ENCODE measurements around the gene AGPAT1. TPM values are rescaled to one million over a fixed set of nuclear protein-coding genes. Genes with fewer than 3 reads are reported as not detected.
A peak's percentile ranks its signal among the peaks of the same experiment; 100 is the strongest.

The AGPAT1 gene
- total and polyA plus RNA-seq, 2 of the 13 experiments (the other 11 are each of a cell fraction or from before 2014, with no cell fraction given): 51.3 to 139 TPM

DNA sequence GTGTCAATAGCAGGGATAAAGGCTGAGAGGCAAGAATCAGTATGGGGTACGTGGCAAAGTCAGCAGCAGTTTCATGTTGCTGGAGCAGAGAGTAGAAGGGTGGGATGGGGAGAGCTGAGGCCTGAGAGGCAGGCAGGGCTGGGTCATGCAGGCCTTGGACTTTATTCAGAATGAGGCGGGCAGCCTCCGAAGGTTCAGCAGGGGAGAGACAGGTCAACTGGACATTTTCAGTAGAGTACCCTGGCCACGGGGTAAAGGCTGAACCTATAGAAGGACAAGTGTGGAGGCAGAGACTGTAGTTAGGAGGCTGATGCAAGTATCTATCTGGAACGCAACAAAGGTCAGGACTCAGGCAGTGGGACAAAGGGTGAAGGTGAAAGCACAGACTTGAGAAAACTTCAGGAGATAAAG is 34.3 kb upstream of the AGPAT1 start (continued):
- TF ChIP-seq THRA (CRISPR knock-in tag; IDR thresholded peaks at IDR 0.05; ENCODE audit: borderline replicate concordance): 0 out of 2 replicates have a peak, but pooled peaks have one; percentile 16
- TF ChIP-seq DR1 (CRISPR knock-in tag; IDR thresholded peaks at IDR 0.05): no peak
- no peak for TF ChIP-seq ZNF263 (CRISPR knock-in tag; IDR thresholded peaks at IDR 0.05)
- TF ChIP-seq, protein P1, sequence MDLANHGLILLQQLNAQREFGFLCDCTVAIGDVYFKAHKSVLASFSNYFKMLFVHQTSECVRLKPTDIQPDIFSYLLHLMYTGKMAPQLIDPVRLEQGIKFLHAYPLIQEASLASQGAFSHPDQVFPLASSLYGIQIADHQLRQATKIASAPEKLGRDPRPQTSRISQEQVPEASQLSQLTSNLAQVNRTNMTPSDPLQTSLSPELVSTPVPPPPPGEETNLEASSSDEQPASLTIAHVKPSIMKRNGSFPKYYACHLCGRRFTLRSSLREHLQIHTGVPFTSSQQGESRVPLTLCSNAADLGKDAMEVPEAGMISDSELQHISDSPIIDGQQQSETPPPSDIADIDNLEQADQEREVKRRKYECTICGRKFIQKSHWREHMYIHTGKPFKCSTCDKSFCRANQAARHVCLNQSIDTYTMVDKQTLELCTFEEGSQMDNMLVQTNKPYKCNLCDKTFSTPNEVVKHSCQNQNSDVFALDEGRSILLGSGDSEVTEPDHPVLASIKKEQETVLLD (CRISPR knock-in tag; IDR thresholded peaks at IDR 0.05; ENCODE audit: low read depth): no peak
- TF ChIP-seq GATAD2A (CRISPR knock-in tag; IDR thresholded peaks at IDR 0.05): no peak
- TF ChIP-seq, protein P2, sequence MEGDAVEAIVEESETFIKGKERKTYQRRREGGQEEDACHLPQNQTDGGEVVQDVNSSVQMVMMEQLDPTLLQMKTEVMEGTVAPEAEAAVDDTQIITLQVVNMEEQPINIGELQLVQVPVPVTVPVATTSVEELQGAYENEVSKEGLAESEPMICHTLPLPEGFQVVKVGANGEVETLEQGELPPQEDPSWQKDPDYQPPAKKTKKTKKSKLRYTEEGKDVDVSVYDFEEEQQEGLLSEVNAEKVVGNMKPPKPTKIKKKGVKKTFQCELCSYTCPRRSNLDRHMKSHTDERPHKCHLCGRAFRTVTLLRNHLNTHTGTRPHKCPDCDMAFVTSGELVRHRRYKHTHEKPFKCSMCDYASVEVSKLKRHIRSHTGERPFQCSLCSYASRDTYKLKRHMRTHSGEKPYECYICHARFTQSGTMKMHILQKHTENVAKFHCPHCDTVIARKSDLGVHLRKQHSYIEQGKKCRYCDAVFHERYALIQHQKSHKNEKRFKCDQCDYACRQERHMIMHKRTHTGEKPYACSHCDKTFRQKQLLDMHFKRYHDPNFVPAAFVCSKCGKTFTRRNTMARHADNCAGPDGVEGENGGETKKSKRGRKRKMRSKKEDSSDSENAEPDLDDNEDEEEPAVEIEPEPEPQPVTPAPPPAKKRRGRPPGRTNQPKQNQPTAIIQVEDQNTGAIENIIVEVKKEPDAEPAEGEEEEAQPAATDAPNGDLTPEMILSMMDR (CRISPR knock-in tag; IDR thresholded peaks at IDR 0.05): peak; percentile 18; the same call in 1 of the 2 replicates
- TF ChIP-seq LCORL (IDR thresholded peaks at IDR 0.05): no peak
- peak; percentile 21; the same call in 1 of the 2 replicates for TF ChIP-seq LCORL (CRISPR knock-in tag; IDR thresholded peaks at IDR 0.05)

DNA sequence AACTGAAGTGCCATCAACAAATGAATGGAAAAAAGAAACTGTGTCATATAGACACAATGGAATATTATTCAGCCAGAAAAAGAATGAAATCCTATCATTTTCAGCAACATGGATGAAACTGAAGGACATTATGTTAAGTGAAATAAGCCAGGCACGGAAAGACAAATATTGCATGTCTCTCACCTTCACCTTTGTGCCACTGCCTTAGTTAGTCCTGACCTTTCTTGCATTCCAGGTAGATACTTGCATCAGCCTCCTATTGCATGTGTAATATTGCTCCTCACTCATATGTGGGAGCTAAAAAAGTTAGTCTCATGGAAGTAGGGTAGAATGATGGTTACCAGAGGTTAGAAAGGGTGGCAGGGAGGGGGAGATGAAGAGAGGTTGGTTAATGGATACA is 33.1 kb upstream of the AGPAT1 start:
- peaks cover 1 to 5% of the 10 kb centered on the region in 2 experiments; a peak in 3 of 5 replicates for H3K27me3 ChIP-seq (ENCODE audit: control insufficient read depth in 1 of 2, insufficient read depth in 2 of 2, low read length in 2 of 2)
- no peak for DNase-seq (ENCODE audit: low spot score)
- no peak overlapping the region for H3K4me3 ChIP-seq (replicated peaks in 1 of 3; ENCODE audit: insufficient read depth in 1 of 3, low read depth in 2 of 3, low read length in 3 of 3)
- ChIA-PET CTCF (ENCODE audit: low intra/inter-chr PET ratio, low total read pairs) (no interaction called here), POLR2A (no interaction called here)
- peaks cover 24% of the 10 kb centered on the region for H3K4me1 ChIP-seq (ENCODE audit: insufficient read depth, low read length)
- H3K9me3 ChIP-seq (ENCODE audit: low read length): no peaks in the 10 kb centered on the region
- no peak for FAIRE-seq
- in situ Hi-C loops (cut with HindIII; ENCODE audit: extremely low pct_ligation_motif_present, low pct_unique_long_range_greater_than_20kb): no loop called here
- no peaks in the 10 kb centered on the region for H4K20me1 ChIP-seq (ENCODE audit: insufficient read depth, low read length)
- 3% methylated on average over 1 of the region's 1 CpG for WGBS (ENCODE audit: low lambda C conversion rate)
- no TSS peak for BruUV-seq (replicated peaks)
- no peak for ATAC-seq
- H3K79me2 ChIP-seq (ENCODE audit: insufficient read depth, low read length): no peaks in the 10 kb centered on the region
- no peak overlapping the region for H3K27ac ChIP-seq (ENCODE audit: extremely low read length, insufficient read depth, low read length)
- intact Hi-C loops (cut with micrococcal nuclease; ENCODE audit: unreplicated experiment): no loop called here
- H3K36me3 ChIP-seq (replicated peaks in 1 of 2; ENCODE audit: control insufficient read depth in 1 of 2, insufficient read depth in 2 of 2, low read length in 2 of 2): no peaks in the 10 kb centered on the region
- H3K4me2 ChIP-seq (ENCODE audit: low read depth, low read length): no peak overlapping the region
- no peak overlapping the region for H3K9ac ChIP-seq (ENCODE audit: insufficient read depth, low read depth, low read length)
- no peak overlapping the region for H2AFZ ChIP-seq (ENCODE audit: low read length)
- TF ChIP-seq NFKBIZ (CRISPR knock-in tag; IDR thresholded peaks at IDR 0.05) (no peak), SMC3 (IDR thresholded peaks at IDR 0.05; ENCODE audit: low read length) (no peak), ZBTB34 (CRISPR knock-in tag; IDR thresholded peaks at IDR 0.05) (no peak), ZSCAN31 (CRISPR knock-in tag; IDR thresholded peaks at IDR 0.05; ENCODE audit: low read depth) (no peak), BCL6 (CRISPR knock-in tag; IDR thresholded peaks at IDR 0.05) (peak; percentile 35; the same call in 1 of the 2 replicates), MEIS2 (CRISPR knock-in tag; IDR thresholded peaks at IDR 0.05) (no peak), CEBPG (CRISPR knock-in tag; IDR thresholded peaks at IDR 0.05) (peak; percentile 70), REL (CRISPR knock-in tag; conservative IDR thresholded peaks at IDR 0.05) (no peak), NR2C2 (CRISPR knock-in tag; IDR thresholded peaks at IDR 0.05; ENCODE audit: borderline replicate concordance) (peak; percentile 68; the same call in 1 of the 2 replicates), RNF2 (conservative IDR thresholded peaks at IDR 0.05; ENCODE audit: low read depth) (no peak), POLR2AphosphoS2 (IDR thresholded peaks at IDR 0.05; ENCODE audit: low read depth, low read length) (no peak), ZNF274 (CRISPR knock-in tag; IDR thresholded peaks at IDR 0.05) (no peak), KDM5A (IDR thresholded peaks at IDR 0.05; ENCODE audit: borderline replicate concordance, low read length) (no peak)
